GM21447 (cell line): ENCODE results near the gene HLA-E.
"Not testable (repeated sequence)": the region's sequence is repeated elsewhere in the genome, so short reads cannot be mapped to it uniquely, and the experiment has no call there.

Experiments used
- ATAC-seq: cut with Tn5 transposase; IDR thresholded peaks from one replicate; pipeline ENCODE4 v1.9.1; 2021; ENCODE audit not compliant: unreplicated experiment

Gene HLA-E

DNA sequence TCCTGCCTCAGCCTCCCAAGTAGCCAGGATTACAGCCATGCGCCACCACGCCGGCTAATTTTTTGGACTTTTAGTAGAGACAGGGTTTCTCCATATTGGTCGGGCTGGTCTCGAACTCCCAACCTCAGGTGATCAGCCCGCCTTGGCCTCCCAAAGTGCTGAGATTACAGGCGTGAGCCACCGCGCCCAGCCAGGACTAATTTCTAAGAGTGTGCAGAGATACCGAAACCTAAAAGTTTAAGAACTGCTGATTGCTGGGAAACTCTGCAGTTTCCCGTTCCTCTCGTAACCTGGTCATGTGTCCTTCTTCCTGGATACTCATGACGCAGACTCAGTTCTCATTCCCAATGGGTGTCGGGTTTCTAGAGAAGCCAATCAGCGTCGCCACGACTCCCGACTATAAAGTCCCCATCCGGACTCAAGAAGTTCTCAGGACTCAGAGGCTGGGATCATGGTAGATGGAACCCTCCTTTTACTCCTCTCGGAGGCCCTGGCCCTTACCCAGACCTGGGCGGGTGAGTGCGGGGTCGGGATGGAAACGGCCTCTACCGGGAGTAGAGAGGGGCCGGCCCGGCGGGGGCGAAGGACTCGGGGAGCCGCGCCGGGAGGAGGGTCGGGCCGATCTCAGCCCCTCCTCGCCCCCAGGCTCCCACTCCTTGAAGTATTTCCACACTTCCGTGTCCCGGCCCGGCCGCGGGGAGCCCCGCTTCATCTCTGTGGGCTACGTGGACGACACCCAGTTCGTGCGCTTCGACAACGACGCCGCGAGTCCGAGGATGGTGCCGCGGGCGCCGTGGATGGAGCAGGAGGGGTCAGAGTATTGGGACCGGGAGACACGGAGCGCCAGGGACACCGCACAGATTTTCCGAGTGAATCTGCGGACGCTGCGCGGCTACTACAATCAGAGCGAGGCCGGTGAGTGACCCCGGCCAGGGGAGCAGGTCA is at the start of gene HLA-E:
Gene HLA-E, plus strand, starts transcription at position 429 of the 945 bp plus-strand sequence. Its CDS starts 23 bp downstream, at position 452.
- ATAC-seq: peak; percentile 79

DNA sequence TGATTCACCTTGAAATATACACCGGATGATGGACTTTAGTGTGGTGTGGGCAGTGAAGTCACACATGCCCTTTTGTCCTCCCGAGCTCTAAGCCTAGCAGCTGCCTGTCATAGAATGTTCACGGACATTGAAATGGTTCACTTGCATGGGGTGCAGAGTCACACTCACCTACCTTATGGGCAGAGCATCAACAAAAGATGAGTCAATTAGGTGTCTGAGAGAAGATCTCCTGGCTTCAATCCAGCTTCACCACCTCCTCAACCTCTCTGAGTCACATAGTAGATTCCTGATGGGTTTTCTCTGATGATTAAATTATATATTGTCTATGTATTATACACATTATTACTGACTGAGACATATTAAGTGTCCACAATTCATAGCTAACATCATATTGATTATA is 48.1 kb upstream of the HLA-E start:
- no peak for ATAC-seq

DNA sequence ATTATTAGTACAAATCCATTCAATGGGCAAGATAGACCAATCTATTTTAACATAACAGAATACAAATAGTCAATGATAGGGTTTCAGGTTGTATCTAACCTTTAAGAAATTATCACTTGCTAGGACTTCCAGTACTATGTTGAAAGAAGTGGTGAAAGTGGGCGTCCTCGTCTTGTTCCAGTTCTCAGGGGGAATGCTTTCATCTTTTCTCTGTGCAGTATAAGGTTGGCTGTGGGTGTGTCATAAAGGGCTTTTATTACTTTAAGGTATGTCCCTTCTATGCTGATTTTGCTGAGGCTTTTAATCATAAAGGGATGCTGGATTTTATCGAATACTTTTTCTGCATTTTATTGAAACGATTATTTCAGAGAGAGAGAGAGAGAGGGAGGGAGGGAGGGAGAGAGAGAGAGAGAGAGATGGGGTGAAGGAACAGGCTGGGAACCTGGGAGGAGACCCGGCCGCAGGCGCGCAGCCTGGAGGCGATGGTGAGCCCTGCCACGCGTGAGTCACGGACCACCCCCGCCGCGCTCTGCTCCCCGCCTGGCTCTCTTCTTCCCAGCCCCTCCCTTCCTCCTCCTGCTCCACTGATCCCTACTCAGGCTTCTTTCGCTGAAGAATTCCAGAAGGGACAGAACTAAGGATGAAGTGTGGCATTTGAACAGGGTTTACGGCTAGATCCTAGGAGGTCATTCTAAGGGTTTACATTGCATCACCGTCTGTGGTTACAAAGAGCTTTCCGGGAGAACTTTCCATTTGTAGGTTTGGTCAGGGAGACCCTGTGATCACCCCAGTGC is 45.5 kb upstream of the HLA-E start:
- no peak for ATAC-seq

DNA sequence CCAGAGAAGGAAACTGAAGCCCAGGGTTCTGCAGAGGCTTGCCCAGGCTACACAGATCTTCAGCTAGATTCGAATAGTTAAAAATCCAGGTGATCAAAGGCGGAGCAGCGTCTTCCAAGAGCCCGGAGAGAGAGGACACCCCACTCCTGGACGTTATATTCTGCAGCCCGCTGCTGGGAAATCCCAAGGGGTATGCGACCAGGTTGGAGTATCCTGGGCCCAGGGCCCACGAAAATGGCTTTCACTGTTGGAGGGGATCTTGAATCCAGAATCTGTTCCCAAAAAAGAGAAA is 44.9 kb upstream of the HLA-E start:
- ATAC-seq: no peak

DNA sequence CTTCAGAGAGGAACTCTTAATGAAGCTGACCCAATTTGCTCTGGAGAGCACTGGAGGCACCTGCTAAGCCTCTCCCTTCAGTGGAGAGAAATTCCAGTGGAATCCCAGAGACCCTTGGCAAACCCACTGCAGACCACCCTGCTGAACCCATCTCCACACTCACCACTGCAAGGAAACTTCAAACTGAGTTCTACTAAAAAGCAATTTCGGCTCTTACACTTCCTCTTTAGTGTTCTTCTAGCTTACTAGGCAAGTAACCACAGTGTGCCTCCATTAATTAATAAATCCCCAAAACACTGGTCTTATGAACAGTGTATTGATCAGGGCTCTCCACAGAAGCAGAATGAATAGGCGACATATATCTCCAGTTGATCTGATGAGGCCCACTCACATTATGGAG is 43.0 kb upstream of the HLA-E start:
- no peak for ATAC-seq

DNA sequence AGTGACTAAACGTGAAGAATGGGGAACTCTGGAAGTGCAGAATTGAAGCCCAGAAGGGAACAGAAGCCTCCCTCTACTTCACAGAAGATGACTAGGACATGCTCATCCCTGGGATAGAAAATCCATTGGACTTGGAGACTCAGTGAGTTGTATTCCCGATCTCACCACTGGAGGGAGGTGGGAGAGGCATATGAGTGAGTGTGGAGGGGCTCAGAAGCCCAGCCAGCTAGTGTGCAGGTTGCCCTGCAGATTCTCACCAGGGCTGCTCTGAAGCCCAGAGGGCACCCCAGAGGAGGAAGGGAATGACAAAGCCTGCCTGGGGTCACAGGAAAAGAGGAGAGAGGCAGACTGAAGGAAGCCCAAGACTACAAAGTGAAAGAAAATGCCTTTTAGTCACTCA is 42.1 kb upstream of the HLA-E start:
- ATAC-seq: no peak

DNA sequence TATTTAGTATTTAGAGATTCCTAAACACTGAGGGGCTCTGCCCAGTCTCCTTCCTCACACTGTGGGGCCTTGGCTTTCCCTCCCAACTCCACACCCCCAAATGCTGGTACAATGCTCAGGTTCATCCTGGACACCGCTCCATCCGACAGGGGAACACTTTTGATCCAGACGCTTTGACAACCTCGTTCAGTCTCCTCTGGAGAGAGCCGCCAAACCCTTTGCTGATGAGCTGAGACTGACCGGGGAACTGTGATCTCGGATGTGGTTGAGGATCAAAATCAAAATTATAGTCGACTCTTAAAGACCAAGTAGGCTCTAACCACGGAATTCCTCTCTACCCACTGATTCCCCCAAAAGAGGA is 38.8 kb upstream of the HLA-E start:
- no peak for ATAC-seq

DNA sequence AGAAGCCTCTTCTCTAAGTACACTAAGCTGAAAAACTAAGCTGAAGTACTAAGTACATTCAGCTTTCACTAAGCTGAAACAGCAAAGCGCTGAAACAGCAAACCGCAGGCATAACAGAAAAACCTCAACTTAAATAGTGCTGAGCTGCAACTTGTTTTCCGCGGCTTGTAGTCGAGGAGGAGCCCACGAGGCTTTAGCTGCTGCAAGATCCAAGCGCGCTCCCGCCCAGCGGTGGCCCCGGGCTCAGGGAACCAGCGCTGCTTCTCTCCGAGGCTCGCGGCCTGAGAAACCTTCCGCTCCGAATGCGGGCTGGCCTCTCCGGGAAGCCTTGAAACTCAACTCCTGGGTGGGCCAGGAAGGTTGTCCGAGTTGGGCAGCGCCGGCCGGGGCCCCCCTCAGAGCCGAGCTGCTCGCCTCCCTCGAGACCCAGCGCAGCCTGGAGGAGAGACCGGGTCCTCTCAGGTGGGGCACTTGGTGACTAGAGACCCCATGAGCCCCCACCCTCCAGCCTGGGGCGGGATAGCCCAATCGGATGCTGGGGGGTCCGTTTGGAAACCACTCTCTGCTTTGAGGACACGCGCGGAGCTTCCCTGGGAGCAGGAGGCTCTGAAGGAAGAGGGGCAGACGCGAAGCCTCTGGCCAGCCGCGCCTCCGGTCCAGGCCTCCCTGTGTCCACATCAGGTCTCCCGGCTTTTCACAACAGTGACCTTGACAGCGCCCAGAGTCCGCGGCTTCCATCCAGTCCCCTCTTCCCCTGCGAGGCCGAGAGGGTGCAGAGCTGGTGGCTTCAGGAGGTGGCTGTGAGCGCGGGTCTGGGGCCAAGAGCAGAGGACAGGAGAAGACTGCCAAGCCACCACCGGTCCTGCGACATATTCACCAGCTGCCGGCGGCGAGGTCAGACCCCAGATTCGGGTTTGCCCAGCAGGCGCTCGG is 38.1 kb upstream of the HLA-E start:
- ATAC-seq: no peak

DNA sequence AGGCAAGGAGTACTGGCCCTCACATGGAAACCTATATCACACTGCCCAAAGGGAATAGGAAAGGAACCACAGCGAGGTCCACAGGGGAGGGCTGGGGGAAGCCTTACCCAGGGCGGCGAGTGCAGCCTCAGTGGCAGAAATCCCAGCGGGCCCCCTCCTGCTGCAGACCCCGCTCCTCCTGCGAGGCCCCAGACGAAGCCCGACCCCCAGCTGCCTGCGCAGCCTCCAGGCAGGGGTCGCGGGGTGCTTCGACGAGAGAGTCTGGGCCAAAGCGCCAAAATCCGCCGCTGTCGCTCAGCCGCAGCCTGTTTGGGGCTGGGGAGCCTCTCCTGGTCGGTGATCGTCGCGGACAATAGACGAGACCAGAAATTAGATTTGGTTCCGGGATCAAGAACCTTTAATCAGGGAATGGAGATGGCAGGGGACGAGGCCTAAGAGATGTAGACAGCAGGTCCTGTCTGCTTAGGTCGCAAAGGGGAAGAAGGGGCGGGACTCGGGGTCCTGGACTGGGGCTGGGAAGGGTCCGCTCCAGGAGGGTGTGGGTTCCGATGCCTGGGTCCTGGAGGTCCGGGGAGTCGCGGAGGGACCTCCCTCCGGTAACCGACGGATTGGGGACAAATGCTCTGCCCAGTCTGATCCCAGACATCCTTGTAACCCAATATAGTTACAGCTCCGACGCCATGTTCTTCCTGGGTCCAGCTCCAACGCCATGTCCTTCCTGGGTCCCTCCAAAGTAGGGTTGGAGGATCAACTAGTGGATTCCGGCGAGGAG is 36.4 kb upstream of the HLA-E start:
- no peak for ATAC-seq

DNA sequence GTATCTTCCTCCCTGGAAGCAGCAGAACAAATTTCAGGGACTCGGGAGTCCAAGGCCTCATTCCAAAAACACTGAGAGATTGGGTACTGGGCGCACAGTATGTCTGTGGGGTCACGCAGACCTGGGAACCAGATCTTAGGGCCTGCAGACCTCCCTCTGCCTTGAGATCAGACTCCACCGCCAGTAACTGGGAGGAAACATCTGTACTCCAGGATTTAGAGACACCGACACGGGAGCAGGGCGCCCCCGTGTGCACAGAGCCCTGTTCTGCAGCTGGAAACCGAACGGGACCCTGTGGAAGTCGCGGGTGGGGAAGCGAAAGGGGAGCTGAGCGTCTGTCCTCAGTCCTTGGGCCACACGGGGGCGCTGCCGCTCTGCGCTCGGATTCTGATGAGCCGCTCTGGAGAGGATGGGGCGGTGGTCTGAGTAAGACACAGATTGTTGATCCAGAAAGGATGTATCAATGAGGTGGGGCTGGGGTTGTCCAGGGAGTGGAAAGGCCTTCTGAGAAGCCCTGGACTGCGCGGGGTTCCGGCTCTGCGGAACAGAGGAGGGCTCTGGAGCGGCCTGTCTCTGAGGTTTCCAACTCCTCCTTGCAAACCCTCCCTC is 35.7 kb upstream of the HLA-E start:
- no peak for ATAC-seq

DNA sequence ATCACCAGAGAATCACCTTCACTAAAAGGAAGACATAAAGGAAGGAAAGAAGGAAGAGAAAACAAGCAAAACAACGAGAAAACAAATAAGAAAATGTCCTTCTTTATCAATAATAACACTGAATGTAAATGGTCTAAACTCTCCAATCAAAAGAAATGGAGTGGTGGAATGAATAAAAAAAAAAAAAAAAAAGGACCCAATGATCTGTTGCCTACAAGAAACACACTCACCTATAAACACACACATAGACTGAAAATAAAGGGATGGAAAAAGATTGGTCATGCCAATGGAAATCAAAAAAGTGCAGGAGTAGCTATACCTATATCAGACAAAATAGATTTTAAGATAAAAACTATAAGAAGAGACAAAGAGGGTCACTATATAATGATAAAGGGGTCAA is 30.2 kb upstream of the HLA-E start:
- ATAC-seq: no peak

DNA sequence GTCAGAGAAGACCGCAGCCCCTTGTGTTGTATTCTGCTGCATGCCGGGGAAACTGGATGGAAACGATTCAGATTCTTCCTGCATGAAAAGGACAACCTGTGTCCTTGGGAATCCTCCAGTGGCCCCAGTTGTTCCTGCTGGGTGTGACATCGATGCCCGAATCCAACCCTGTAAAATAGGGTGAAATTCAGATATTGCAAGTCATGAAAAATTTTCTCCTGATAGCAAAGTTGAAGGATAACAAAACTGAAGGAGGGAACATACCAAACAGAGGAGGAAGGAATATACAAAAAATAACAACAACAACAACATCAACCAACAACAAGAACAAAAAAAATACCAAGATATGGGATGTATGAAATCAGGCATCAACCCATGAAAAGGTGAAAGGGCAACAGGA is 28.3 kb upstream of the HLA-E start:
- no peak for ATAC-seq

DNA sequence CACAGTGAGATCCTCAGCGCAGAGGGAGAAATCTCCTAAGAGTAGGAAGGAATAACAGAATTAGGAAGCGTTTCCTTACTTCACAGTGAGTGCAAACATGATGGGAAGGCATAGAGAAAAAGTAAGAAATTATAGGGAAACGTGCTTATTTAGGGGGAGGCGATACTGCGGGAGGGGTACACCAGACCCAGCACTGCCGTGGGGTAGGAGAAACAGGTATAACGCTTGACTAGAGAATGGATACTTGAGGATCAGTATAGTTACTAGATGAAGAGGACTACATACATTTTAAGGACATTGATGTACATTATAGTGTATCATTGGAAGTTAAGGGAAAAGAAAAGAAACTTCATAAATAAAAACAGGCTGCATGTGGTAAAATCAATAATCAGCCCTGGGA is 26.8 kb upstream of the HLA-E start:
- ATAC-seq: no peak

DNA sequence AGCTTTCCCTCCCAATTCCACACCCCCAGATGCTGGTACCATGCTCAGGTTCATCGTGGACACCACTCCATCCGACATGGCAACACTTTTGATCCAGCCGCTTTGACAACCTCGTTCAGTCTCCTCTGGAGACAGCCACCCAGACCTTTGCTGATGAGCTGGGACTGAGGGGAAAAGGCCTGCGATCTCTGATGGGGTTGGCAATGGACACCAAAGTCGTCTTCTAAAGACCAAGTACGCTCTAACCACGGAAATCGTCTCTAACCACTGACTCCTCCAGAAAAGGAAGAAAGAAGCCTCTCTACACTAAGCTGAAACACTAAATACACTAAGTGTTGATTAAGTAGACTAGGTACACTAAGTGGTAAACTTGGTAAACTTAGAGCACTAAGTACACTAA is 26.1 kb upstream of the HLA-E start:
- ATAC-seq: no peak

DNA sequence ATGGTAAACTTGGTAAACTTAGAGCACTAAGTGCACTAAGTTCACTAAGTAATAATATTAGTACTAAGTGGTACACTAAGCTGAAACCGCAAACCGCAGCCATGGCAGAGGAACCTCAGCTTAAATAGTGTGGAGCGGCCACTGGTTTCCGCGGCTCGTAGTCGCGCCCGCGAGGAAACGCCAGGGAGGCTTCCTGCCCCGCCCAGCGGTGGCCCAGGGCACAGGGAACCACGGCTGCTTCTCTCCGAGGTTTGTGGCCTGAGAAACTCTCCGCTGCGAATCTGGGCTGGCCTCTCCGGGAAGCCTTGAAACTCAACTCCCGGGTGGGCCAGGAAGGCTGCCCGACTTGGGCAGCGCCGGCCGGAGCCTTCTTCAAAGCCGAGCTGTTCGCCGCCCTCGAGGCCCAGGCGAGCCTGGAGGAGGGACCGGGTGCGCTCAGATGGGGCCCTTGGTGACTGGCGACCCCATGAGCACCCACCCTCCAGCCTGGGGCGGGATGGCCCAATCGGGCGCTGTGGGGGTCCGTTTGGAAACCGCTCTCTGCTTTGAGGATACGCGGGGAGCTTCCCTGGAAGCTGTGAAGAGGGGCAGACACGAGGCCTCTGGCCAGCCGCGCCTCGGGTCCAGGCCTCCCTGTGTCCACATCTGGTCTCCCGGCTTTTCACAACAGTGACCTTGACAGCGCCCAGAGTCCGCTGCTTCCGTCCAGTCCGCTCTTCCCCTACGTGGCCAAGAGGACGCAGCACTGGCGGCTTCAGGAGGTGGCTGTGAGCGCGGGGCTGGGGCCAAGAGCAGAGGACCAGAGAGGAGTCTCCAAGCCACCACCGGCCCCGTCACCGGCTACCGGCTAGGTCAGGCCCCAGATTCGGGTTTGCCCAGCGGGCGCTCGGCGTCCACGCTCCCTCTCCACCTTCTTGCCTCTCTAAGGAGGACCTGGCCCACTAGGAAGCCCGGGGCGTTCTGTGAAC is 25.4 kb upstream of the HLA-E start:
- ATAC-seq: no peak

DNA sequence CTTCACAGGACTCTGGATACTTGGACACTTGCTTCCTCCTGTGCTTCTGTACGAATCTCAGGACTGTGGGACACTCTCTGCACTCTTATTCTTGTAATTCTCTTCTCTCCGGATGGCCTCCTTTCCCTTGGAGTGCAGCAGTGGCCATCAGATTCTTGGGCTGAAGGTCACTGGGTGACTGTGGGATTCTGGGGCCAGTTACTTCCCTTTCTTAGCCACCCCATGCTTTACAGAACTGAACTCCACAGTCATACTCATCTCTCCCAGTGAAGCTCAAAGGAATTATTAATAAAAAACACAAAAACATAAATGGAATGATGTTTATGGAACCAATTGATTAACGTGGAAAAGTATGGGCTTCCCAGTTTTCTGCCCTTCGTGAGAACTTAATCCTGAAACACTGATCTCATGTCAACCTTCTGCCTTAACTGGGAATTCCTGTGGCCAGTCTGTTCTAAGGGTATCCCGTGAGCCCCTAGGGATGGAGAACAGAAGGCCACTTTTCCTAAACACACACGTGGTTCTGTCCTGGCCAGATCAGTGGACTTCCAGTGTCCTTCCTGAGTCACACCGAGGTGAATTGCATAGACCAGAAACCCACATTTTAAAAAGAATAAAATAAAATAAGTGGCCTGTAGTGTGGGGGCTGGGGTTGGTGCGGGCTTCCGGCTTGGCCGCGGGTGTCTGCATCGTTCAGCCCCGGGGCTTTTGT is 23.6 kb upstream of the HLA-E start:
- ATAC-seq: no peak

DNA sequence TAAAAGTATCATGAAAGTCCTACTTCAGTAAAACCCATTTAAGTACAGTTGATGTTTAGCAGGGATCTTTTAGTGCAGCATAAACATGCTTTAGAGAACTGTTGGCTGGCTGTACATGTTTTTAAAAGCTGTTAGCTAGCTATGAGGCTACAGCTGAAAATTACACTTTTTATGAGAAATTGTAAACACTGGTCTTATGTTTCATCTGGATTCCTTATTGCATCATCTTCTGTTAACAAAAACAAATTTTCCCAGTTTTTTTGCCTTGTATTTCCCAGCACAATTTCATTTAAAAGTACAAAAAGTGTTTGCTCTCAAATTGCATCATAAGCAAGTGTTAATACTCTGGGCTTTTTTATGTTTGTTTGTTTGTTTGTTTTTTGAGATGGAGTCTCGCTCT is 18.3 kb upstream of the HLA-E start:
- no peak for ATAC-seq

DNA sequence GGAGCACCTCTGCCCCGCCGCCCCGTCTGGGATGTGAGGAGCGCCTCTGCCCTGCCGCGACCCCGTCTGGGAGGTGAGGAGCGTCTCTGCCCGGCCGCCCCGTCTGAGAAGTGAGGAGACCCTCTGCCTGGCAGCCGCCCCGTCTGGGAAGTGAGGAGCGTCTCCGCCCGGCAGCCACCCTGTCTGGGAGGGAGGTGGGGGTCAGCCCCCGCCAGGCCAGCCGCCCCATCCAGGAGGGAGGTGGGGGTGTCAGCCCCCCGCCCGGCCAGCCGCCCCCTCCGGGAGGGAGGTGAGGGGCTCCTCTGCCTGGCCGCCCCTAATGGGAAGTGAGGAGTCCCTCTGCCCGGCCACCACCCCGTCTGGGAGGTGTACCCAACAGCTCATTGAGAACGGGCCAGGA is 14.2 kb upstream of the HLA-E start:
- ATAC-seq: not testable (repeated sequence)
